ENCODE results near the gene SPTAN1.

DNA sequence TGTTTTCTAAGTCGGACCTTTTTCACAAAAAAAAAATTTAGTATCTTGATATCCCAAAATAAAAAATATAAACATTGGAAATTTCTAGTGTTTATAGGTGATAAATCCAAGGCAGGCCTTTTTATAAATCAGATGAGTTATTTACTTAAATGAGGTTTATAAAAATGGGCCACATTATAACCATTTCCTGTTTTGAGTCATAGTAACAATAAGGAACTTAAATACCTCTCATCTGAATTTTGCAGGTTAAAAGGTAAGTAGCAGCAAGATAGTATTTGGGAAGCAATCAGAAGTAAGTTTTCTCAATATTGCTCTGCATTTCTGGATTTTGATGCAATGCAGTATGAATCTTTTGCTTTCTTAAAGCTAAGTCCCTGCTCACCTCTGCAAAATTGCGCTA is 3.9 kb downstream of the SPTAN1 start:
- TF ChIP-seq, protein P1, sequence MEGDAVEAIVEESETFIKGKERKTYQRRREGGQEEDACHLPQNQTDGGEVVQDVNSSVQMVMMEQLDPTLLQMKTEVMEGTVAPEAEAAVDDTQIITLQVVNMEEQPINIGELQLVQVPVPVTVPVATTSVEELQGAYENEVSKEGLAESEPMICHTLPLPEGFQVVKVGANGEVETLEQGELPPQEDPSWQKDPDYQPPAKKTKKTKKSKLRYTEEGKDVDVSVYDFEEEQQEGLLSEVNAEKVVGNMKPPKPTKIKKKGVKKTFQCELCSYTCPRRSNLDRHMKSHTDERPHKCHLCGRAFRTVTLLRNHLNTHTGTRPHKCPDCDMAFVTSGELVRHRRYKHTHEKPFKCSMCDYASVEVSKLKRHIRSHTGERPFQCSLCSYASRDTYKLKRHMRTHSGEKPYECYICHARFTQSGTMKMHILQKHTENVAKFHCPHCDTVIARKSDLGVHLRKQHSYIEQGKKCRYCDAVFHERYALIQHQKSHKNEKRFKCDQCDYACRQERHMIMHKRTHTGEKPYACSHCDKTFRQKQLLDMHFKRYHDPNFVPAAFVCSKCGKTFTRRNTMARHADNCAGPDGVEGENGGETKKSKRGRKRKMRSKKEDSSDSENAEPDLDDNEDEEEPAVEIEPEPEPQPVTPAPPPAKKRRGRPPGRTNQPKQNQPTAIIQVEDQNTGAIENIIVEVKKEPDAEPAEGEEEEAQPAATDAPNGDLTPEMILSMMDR (IDR thresholded peaks at IDR 0.05; ENCODE audit: extremely low read depth in 1 of 2, insufficient read depth in 1 of 2, low read depth in 1 of 2, low read length in 2 of 2), result no peak
- no peak for TF ChIP-seq MYC (IDR thresholded peaks at IDR 0.05; ENCODE audit: low read depth, low read length)
- TF ChIP-seq POLR2AphosphoS5 (IDR thresholded peaks at IDR 0.05; ENCODE audit: insufficient read depth, low read depth, low read length), result no peak
- no peak for TF ChIP-seq POLR2A (IDR thresholded peaks at IDR 0.05; ENCODE audit: low read depth, low read length)
- no peak for TF ChIP-seq EZH2 (IDR thresholded peaks at IDR 0.05; ENCODE audit: borderline replicate concordance, low read depth, low read length, severe bottlenecking)

All from endothelial cell of umbilical vein (primary cell).